ENCODE data around the gene CENPC.

DNA sequence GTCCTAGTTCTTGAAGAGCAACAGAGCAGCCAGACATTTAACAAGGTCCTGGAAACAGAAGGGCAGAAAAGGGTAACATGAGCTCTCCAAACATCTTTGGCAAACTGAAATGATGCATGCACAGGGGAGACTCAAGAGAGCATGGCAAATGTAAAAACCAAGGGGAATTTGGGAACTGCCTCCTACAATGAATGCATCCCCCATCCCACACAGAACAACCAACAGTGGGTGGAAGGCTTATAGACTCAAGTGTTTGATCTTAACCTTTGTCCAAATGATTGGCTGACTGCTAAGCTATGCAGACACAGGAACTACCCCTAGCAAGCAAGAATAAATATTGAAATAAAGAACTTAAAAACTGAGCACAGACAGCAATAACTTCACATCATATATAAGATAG lies 74.4 kb downstream of the CENPC start:
- TF ChIP-seq CTCF (IDR thresholded peaks at IDR 0.05) (no peak), POLR2A (IDR thresholded peaks at IDR 0.05) (no peak)
